ENCODE data around the gene PACS2.
A peak's percentile ranks its signal among the peaks of the same experiment; 100 is the strongest.

The PACS2 gene

DNA sequence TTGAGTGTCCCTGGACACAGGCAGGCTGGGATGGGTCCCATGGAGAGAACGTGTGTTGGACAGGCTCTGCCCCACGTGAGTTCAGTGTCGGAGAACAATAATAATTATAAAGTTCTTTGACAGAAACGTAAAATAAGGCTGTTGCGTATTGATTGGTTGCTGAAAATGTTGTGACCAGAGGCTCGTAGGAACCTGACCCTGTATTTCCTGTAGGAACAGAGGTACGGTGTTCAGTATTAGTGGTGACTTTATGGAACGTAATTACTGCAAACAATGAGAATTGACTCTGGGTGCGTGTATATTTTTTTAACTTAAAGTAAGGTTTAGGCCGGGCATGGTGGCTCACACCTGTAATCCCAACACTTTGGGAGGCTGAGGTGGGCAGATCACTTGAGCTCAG, 112.9 kb downstream of the PACS2 start:
- TF ChIP-seq, protein P1, sequence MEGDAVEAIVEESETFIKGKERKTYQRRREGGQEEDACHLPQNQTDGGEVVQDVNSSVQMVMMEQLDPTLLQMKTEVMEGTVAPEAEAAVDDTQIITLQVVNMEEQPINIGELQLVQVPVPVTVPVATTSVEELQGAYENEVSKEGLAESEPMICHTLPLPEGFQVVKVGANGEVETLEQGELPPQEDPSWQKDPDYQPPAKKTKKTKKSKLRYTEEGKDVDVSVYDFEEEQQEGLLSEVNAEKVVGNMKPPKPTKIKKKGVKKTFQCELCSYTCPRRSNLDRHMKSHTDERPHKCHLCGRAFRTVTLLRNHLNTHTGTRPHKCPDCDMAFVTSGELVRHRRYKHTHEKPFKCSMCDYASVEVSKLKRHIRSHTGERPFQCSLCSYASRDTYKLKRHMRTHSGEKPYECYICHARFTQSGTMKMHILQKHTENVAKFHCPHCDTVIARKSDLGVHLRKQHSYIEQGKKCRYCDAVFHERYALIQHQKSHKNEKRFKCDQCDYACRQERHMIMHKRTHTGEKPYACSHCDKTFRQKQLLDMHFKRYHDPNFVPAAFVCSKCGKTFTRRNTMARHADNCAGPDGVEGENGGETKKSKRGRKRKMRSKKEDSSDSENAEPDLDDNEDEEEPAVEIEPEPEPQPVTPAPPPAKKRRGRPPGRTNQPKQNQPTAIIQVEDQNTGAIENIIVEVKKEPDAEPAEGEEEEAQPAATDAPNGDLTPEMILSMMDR (IDR thresholded peaks at IDR 0.05; ENCODE audit: insufficient read depth, low read depth, low read length, missing control alignments), result no peak
- DNase-seq (ENCODE audit: low read depth), result no peak
- no peak overlapping the region for H3K4me3 ChIP-seq (ENCODE audit: low read length)

DNA sequence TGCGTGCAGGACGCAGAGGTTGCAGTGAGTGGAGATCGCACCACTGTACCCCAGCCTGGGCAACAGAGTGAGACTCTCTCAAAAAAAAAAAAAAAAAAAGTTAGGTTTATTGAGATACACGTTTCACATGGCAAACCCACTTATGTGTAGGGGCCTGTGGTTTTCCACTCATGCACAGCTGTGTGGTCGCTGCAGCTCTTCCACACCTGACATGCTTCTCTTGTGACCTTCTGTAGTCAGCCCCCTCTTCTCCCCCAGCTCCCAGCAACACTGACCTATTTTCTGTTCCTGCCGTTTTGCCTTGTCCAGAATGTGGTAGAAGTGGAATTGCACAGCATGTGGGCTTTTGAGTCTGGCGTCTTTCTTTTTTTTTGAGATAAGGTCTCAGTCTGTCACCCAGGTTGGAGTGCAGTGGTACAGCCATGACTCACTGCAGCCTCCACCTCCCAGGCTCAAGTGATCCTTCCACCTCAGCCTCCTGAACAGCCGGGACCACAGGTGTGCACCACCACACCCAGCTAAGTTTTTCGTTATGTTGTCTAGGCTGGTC, 113.5 kb downstream of the PACS2 start:
- DNase-seq (ENCODE audit: low read depth), result no peak
- H3K4me3 ChIP-seq (ENCODE audit: low read length), result no peak overlapping the region
- TF ChIP-seq, protein P1 (IDR thresholded peaks at IDR 0.05; ENCODE audit: insufficient read depth, low read depth, low read length, missing control alignments), result no peak

DNA sequence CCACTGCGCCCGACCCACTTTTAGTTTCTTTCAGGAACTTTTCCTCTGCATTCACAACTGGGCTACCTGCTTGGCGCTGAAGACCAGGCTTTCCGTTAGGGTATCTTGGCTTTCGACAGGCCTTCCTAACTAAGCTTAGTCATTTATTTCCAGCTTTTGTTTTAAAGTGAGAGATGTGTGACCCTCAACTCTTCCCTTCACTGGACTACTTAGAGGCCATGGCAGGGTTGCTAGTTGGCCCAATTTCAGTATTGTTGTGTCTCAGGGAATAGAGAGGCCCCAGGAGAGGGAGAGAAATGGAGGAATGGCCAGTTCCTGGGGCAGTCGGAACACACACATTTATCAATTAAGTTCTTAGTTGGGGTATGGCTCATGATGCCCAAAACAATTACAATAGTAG, 115.5 kb downstream of the PACS2 start:
- TF ChIP-seq, protein P1 (IDR thresholded peaks at IDR 0.05; ENCODE audit: insufficient read depth, low read depth, low read length, missing control alignments), result no peak
- H3K4me3 ChIP-seq (ENCODE audit: low read length), result no peak overlapping the region
- DNase-seq (ENCODE audit: low read depth), result no peak

DNA sequence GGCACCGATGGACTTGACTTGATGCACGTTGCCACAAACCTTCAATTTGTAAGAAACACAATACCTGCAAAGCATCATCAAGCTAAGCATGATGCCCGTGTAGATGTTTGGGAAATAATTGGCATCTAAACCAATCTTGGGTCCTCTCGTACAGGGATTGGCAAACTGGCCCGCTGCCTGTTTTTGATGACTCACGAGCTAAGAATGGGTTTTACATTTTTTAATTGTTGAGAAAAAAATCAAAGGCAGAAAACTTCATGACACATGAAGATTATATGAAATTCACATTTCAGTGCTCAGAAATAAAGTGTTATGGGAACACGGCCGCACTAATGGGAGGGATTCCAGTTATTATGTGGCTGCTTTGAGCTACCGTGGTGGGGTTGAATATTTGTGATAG, 116.0 kb downstream of the PACS2 start:
- TF ChIP-seq, protein P1 (IDR thresholded peaks at IDR 0.05; ENCODE audit: insufficient read depth, low read depth, low read length, missing control alignments), result no peak
- no peak overlapping the region for H3K4me3 ChIP-seq (ENCODE audit: low read length)
- peak; percentile 74 for DNase-seq (ENCODE audit: low read depth)

DNA sequence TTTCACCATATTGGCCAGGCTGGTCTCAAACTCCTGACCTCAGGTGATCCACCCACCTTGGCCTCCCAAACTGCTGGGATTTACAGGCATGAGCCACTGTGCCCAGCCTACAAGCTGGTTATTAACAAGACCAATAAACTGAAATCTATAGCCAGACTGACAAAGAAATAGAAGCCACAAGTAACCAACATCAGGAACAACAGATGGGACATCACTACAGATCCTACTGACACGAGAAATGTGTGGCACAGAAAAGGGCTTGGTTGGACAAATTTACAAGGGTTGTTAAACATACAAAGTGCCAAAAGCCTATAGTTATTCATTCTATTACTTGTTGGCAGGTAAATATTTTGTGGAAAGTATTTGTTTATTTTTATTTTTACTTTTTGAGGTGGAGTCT, 116.7 kb downstream of the PACS2 start:
- TF ChIP-seq, protein P1 (IDR thresholded peaks at IDR 0.05; ENCODE audit: insufficient read depth, low read depth, low read length, missing control alignments), result no peak
- no peak for DNase-seq (ENCODE audit: low read depth)
- H3K4me3 ChIP-seq (ENCODE audit: low read length), result no peak overlapping the region

DNA sequence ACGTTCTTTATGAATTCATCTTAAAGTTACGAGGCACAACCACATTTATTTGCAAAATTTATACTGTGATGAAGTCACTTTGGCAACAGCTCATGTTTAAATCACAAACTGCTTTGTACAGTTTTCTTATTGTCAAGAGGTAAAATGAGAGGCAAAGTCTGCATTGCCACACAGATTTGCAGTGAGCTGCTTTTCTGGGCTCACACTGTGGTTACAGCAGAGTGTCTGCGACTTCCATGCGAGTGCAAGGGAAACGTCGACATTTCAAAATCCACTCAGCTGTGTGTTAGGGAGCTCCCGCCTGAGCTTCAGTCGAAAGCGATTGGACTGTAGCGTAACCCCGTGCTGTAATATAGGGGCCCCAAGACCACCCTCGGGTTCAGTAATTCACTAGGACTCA, 118.1 kb downstream of the PACS2 start:
- TF ChIP-seq, protein P1 (IDR thresholded peaks at IDR 0.05; ENCODE audit: insufficient read depth, low read depth, low read length, missing control alignments), result no peak
- H3K4me3 ChIP-seq (ENCODE audit: low read length), result no peak overlapping the region

DNA sequence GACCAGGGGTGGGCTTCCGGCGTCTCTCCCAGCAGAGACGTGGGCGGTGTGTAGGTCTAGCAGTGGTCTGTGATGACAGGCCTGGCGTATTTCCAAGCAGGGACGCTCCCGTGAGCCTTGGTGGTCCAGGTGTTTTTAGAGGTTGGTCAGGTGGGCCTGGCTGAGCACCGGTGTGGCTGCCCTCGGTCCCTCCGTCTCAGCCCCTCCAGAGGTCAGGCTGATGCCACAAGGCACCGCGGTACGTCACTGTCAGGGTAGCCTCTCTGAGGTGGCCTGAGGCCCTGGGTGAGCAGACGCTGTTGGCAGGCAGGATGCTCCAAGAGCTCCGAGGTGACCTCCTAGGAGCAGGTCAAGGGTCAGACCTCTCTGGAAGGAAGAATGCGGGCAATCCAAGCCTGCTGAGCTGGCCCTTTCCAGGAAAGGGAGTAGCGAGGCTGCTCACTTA, 118.6 kb downstream of the PACS2 start:
- DNase-seq (ENCODE audit: low read depth), result no peak
- H3K4me3 ChIP-seq (ENCODE audit: low read length), result no peak overlapping the region
- TF ChIP-seq, protein P1 (IDR thresholded peaks at IDR 0.05; ENCODE audit: insufficient read depth, low read depth, low read length, missing control alignments), result no peak

More for the DNA sequence above, 118.1 kb downstream of the PACS2 start:
- no peak for DNase-seq (ENCODE audit: low read depth)

Measured in epithelial cell of esophagus (primary cell).